A549 (cell line): ENCODE results near the gene SLBP.

Experiments
- CEBPB ChIP-seq, 2 experiments: fragments of >200 bp in 1 of 2; sonication (Bioruptor Twin) in 1 of 2; formaldehyde crosslinking in 1 of 2; IDR thresholded peaks; 2 replicates each; pipeline ENCODE4 v1.6.1; 2012 to 2016
- CHD4 ChIP-seq: fragments of 200-600 bp; sonication (generic); IDR thresholded peaks from 2 replicates; pipeline ENCODE4 v1.6.1; 2016; ENCODE audit warnings: antibody characterized with exemption, mild to moderate bottlenecking, borderline replicate concordance
- CTCF ChIP-seq: fragments of >200 bp; sonication (Bioruptor Twin); formaldehyde crosslinking; IDR thresholded peaks from 3 replicates; pipeline ENCODE4 v1.5.1; 2016
- EP300 ChIP-seq, 2 experiments: fragments of >200 bp; sonication (Bioruptor Twin); formaldehyde crosslinking; IDR thresholded peaks; 2 replicates in 1 of 2; 3 replicates in 1 of 2; pipeline ENCODE4 v1.6.1; 2016 to 2017
- ESRRA ChIP-seq: fragments of 150-350 bp; IDR thresholded peaks from 2 replicates; pipeline ENCODE4 v1.6.1; 2014; ENCODE audit warnings: mild to moderate bottlenecking, low read length, borderline replicate concordance
- HMGXB4 ChIP-seq: fragments of 250-450 bp; sonication (Bioruptor Pico); IDR thresholded peaks from 2 replicates; pipeline ENCODE4 v1.5.0; 2021; ENCODE audit warnings: mild to moderate bottlenecking, moderate library complexity, borderline replicate concordance
- HOXA7 ChIP-seq: fragments of 250-450 bp; sonication (Bioruptor Pico); IDR thresholded peaks from 2 replicates; pipeline ENCODE4 v1.5.0; 2020; ENCODE audit warnings: mild to moderate bottlenecking, moderate library complexity
- KDM5A ChIP-seq: fragments of 200-600 bp; sonication (generic); IDR thresholded peaks from 2 replicates; pipeline ENCODE4 v1.6.1; 2016; ENCODE audit warnings: antibody characterized with exemption, mild to moderate bottlenecking
- MAFK ChIP-seq: fragments of 450-650 bp; IDR thresholded peaks from 2 replicates; pipeline ENCODE4 v1.6.1; 2014; ENCODE audit not compliant: partially characterized antibody
- MAX ChIP-seq: IDR thresholded peaks from 2 replicates; pipeline ENCODE4 v1.6.1; 2012
- POLR2A ChIP-seq: IDR thresholded peaks from 2 replicates; pipeline ENCODE4 v1.6.1; 2012; ENCODE audit warnings: mild to moderate bottlenecking, low read length
- POLR2AphosphoS2 ChIP-seq: conservative IDR thresholded peaks from 2 replicates; pipeline ENCODE4 v1.6.1; 2012; ENCODE audit warnings: low read length, improper control_type of control experiment, inconsistent platforms
- RAD21 ChIP-seq, 2 experiments: fragments of >200 bp in 1 of 2; sonication (Bioruptor Twin) in 1 of 2; formaldehyde crosslinking in 1 of 2; IDR thresholded peaks in 1 of 2; conservative IDR thresholded peaks in 1 of 2; 2 replicates in 1 of 2; 3 replicates in 1 of 2; pipeline ENCODE4 v1.6.1; 2012 to 2018; ENCODE audit warnings: inconsistent platforms in 1 of 2
- RFX5 ChIP-seq: fragments of 450-650 bp; IDR thresholded peaks from 2 replicates; pipeline ENCODE4 v1.7.1; 2014; ENCODE audit warnings: antibody characterized with exemption, mild to moderate bottlenecking, moderate library complexity

- no peak for TF ChIP-seq EP300 (IDR thresholded peaks at IDR 0.05)
- no peak for TF ChIP-seq POLR2AphosphoS2
- TF ChIP-seq POLR2A = no peak
- no peak for TF ChIP-seq CEBPB (IDR thresholded peaks at IDR 0.05)
- TF ChIP-seq KDM5A = no peak
- no peak for TF ChIP-seq CTCF
- TF ChIP-seq HMGXB4 (CRISPR knock-in tag) = no peak
- TF ChIP-seq CHD4 = no peak
- no peak for TF ChIP-seq RAD21 (conservative IDR thresholded peaks at IDR 0.05 in 1 of 2, IDR thresholded peaks at IDR 0.05 in 1 of 2)
- TF ChIP-seq HOXA7 (CRISPR knock-in tag) = no peak
- TF ChIP-seq RFX5 = no peak
- TF ChIP-seq MAFK = no peak
- TF ChIP-seq ESRRA = no peak
- TF ChIP-seq MAX = no peak
Observed at GRCh38 chr4:1643971-1644735, 68.0 kb downstream of the SLBP start.
